ENCODE results near the gene GDPD4. TPM values are rescaled to one million over a fixed set of nuclear protein-coding genes. Genes with fewer than 3 reads are reported as not detected.

The GDPD4 gene
- total RNA-seq, 1 donor from 2014 or later = not detected

DNA sequence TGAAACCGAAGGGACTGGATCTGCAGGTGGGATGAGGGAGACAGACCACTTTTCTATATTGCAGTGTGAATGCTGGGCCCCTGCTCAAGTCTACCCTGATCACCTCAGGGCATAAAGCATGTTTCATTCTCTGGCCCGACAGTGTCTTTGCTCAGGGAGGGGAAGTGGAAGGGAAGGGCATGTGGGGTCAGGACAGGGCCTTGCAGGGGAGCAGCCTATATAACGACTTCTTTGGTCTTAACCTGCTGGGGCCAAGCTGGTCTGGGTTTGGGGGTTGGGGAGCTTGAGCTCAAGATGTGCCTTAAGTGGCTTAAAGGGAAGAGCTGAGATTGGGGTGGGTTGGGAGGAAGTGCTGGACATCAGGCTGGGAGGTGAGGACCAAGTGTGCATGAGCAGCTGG is 86.4 kb downstream of the GDPD4 start:
- Mint-ChIP-seq H3K27ac (ENCODE audit: unreplicated experiment) (no peak overlapping the region), H3K27me3 (ENCODE audit: unreplicated experiment) (peaks cover 10% of the 10 kb centered on the region), H3K9me3 (ENCODE audit: unreplicated experiment) (peaks cover 5% of the 10 kb centered on the region), H3K4me3 (ENCODE audit: unreplicated experiment) (no peak overlapping the region), H3K36me3 (ENCODE audit: unreplicated experiment) (peaks cover 5% of the 10 kb centered on the region), H3K4me1 (ENCODE audit: low read depth, unreplicated experiment) (no peaks in the 10 kb centered on the region)
- TF ChIP-seq, protein P1, sequence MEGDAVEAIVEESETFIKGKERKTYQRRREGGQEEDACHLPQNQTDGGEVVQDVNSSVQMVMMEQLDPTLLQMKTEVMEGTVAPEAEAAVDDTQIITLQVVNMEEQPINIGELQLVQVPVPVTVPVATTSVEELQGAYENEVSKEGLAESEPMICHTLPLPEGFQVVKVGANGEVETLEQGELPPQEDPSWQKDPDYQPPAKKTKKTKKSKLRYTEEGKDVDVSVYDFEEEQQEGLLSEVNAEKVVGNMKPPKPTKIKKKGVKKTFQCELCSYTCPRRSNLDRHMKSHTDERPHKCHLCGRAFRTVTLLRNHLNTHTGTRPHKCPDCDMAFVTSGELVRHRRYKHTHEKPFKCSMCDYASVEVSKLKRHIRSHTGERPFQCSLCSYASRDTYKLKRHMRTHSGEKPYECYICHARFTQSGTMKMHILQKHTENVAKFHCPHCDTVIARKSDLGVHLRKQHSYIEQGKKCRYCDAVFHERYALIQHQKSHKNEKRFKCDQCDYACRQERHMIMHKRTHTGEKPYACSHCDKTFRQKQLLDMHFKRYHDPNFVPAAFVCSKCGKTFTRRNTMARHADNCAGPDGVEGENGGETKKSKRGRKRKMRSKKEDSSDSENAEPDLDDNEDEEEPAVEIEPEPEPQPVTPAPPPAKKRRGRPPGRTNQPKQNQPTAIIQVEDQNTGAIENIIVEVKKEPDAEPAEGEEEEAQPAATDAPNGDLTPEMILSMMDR (IDR thresholded peaks at IDR 0.05; ENCODE audit: partially characterized antibody, unreplicated experiment) = no peak
- no peak for DNase-seq

DNA sequence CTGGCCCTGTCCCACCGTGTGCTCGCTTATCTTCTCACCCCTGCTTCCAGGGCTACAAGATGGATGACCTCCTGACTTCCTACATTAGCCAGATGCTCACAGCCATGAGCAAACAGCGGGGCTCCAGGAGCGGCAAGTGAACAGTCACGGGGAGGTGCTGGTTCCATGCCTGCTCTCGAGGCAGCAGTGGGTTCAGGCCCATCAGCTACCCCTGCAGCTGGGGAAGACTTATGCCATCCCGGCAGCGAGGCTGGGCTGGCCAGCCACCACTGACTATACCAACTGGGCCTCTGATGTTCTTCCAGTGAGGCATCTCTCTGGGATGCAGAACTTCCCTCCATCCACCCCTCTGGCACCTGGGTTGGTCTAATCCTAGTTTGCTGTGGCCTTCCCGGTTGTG is 86.9 kb downstream of the GDPD4 start:
- DNase-seq = no peak
- Mint-ChIP-seq H3K4me1 (ENCODE audit: low read depth, unreplicated experiment) (no peaks in the 10 kb centered on the region), H3K4me3 (ENCODE audit: unreplicated experiment) (no peak overlapping the region), H3K27me3 (ENCODE audit: unreplicated experiment) (peaks cover 10% of the 10 kb centered on the region), H3K27ac (ENCODE audit: unreplicated experiment) (no peak overlapping the region), H3K36me3 (ENCODE audit: unreplicated experiment) (no peaks in the 10 kb centered on the region), H3K9me3 (ENCODE audit: unreplicated experiment) (peaks cover 8% of the 10 kb centered on the region)
- TF ChIP-seq, protein P1 (IDR thresholded peaks at IDR 0.05; ENCODE audit: partially characterized antibody, unreplicated experiment) = no peak

DNA sequence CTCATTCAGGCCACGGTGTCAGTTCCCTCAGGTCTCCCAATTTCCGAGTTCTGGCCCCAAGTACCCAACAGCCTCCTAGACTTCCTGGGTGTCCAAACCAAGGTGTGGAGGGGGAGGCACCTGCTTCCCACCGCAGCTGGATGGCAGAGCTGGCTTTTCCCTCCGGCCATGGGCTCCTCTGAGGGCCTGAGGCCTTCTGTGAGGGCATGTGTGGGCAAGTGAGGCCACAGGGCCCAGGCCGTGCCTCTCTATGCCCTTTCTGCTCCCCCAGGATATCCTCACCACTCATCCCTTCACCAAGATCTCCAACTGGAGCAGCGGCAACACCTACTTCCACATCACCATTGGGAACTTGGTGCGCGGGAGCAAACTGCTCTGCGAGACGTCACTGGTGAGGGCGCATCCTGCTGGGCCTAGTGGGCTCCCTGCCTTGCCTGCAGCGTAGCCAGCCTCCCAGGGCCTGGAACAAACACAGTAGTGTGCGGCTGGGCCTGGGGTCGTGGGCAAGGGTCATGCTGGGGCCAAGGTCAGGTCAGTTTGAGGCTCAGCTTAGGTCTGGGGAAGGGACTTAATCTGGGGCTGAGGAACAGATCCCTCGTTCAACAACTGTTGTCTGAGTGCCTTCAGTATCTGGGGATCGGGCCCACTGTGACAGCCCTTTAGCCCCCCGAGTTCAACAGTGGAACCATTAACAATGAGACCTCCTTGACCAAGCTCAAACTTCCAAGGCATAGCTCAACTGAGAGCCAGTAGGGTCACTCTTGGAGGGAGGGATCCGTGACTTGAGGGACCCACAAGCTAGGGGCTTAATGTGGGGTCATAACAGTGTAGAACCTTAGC is 87.7 kb downstream of the GDPD4 start:
- H3K27ac Mint-ChIP-seq (ENCODE audit: unreplicated experiment) = no peak overlapping the region
- no peaks in the 10 kb centered on the region for H3K36me3 Mint-ChIP-seq (ENCODE audit: unreplicated experiment)
- H3K9me3 Mint-ChIP-seq (ENCODE audit: unreplicated experiment) = peaks cover 8% of the 10 kb centered on the region
- TF ChIP-seq, protein P1 (IDR thresholded peaks at IDR 0.05; ENCODE audit: partially characterized antibody, unreplicated experiment) = no peak
- no peak overlapping the region for H3K4me3 Mint-ChIP-seq (ENCODE audit: unreplicated experiment)
- no peak for DNase-seq
- H3K27me3 Mint-ChIP-seq (ENCODE audit: unreplicated experiment) = peaks cover 12% of the 10 kb centered on the region
- H3K4me1 Mint-ChIP-seq (ENCODE audit: low read depth, unreplicated experiment) = no peaks in the 10 kb centered on the region

DNA sequence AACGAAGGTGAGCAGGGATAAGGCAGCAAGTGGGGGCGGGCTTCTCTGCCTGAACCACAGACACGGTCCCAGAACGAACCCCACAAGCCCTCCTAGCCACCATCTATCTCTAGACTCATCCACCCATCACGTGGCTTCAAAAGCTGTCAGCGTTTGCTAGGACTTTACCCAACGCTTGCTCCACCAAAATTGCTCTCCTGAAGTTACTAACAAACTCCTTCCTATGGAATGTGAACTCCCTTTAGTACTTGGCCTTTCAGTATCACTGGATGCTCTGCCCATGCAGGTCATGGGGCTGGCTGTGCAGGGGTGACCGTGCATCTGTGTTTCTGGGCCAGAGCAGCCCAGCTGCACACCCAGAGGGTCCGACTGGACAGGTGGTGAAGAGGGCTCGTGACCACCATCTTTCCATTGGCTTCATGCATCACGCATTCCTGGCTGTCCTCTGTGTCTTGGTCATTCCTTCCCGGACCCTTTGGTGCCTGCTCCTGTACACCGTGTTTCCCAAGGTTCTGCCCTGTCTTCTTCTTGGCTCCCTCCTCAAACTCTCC is 88.4 kb downstream of the GDPD4 start:
- no peak overlapping the region for H3K27ac Mint-ChIP-seq (ENCODE audit: unreplicated experiment)
- H3K4me3 Mint-ChIP-seq (ENCODE audit: unreplicated experiment) = no peak overlapping the region
- peaks cover 12% of the 10 kb centered on the region for H3K27me3 Mint-ChIP-seq (ENCODE audit: unreplicated experiment)
- H3K4me1 Mint-ChIP-seq (ENCODE audit: low read depth, unreplicated experiment) = no peaks in the 10 kb centered on the region
- no peak for DNase-seq
- TF ChIP-seq, protein P1 (IDR thresholded peaks at IDR 0.05; ENCODE audit: partially characterized antibody, unreplicated experiment) = no peak
- no peaks in the 10 kb centered on the region for H3K36me3 Mint-ChIP-seq (ENCODE audit: unreplicated experiment)
- H3K9me3 Mint-ChIP-seq (ENCODE audit: unreplicated experiment) = peaks cover 8% of the 10 kb centered on the region
